Heart left ventricle (tissue), 16 donors: ENCODE results near the gene VCL. TPM values are rescaled to one million over a fixed set of nuclear protein-coding genes. Genes with fewer than 3 reads are reported as not detected.

ENCODE experiments used
- ATAC-seq, 4 donors: fragments of 200-7000 bp; cut with Tn5 transposase; one replicate each; pipeline ENCODE4 v1.9.1; 2020 to 2022; ENCODE audit warnings: moderate library complexity in 4 of 4, mild to moderate bottlenecking in 3 of 4, moderate number of reproducible peaks in 1 of 4
- DNase-seq, 5 donors: peaks; one replicate each; pipeline ENCODE4 v3.0.0-alpha.2; 2020
- H3K27ac ChIP-seq, 12 donors: fragments of 200-600 bp; sonication (generic) in 4 of 12; one replicate each; pipeline versions ENCODE4 v1.5.0 to v1.8.0; 2016 to 2022; ENCODE audit warnings: mild to moderate bottlenecking in 2 of 12
- H3K27me3 ChIP-seq, 9 donors: fragments of 200-600 bp; sonication (generic) in 2 of 9; one replicate each; pipeline versions ENCODE4 v1.5.1 to v1.8.0; 2016 to 2022; ENCODE audit warnings: mild to moderate bottlenecking in 3 of 9
- H3K36me3 ChIP-seq, 9 donors: fragments of 200-600 bp; sonication (generic) in 2 of 9; one replicate each; pipeline versions ENCODE4 v1.5.0 to v1.8.0; 2018 to 2022; ENCODE audit warnings: mild to moderate bottlenecking in 2 of 9
- H3K4me1 ChIP-seq, 12 donors: fragments of 200-600 bp; sonication (generic) in 4 of 12; one replicate each; pipeline versions ENCODE4 v1.5.0 to v1.8.0; 2016 to 2022; ENCODE audit warnings: mild to moderate bottlenecking in 3 of 12
- H3K4me3 ChIP-seq, 12 donors: fragments of 200-600 bp; sonication (generic) in 4 of 12; one replicate each; pipeline versions ENCODE4 v1.5.0 to v1.8.0; 2017 to 2022; ENCODE audit warnings: mild to moderate bottlenecking in 9 of 12, moderate library complexity in 4 of 12
- H3K9me3 ChIP-seq, 12 donors: fragments of 200-600 bp; sonication (generic) in 4 of 12; one replicate each; pipeline versions ENCODE4 v1.5.0 to v1.8.0; 2016 to 2022; ENCODE audit warnings: mild to moderate bottlenecking in 1 of 12
- CTCF ChIP-seq, 12 donors: fragments of 200-600 bp; sonication (generic) in 4 of 12; IDR thresholded peaks; one replicate each; pipeline versions ENCODE4 v1.5.0 to v1.8.0; 2018 to 2022; ENCODE audit warnings: antibody characterized with exemption in 12 of 12, mild to moderate bottlenecking in 5 of 12
- POLR2A ChIP-seq, 2 donors: fragments of 450-650 bp; IDR thresholded peaks; one replicate each; pipeline ENCODE4 v1.6.1; 2017; ENCODE audit warnings: antibody characterized with exemption in 2 of 2, mild to moderate bottlenecking in 2 of 2, moderate library complexity in 2 of 2
- WGBS, 4 donors: extraction: QIAGEN DNeasy Blood & Tissue Kit in 2 of 4; methylation state at CpG; one replicate each; pipeline versions ENCODE4 v1.1.5 to v1.1.7; 2013 to 2018; 5-methylcytosine and 5-hydroxymethylcytosine counted together
- intact Hi-C, 10 donors: fragments of 100-400 bp; cut with DNase I; formaldehyde crosslinking; loops; one replicate each; pipeline versions ENCODE4 v1.11.1 to v1.14.2; 2022
- polyA plus RNA-seq, 2 donors: library from polyadenylated mRNA; stranded (reverse); fragments of 200-250 nt; gene quantifications; one replicate each; pipeline ENCODE4 v1.2.3, GENCODE V29; 2013
- total RNA-seq, 9 donors: library from RNA; depleted of rRNA in 2 of 9; stranded (reverse); fragments of >200 nt in 2 of 9; fragmentation: NEBNext Ultra II Directional in 3 of 9; extraction: Animal tissue kit (Norgen Biotek cat#: 25700) in 3 of 9; gene quantifications; one replicate each; pipeline versions ENCODE4 v1.1.0 to v1.2.4, GENCODE V29; 2016 to 2023
- donor health status: ischemic (EF 13 %, LVEDD 7.1; RV severe dilation, severe dysfunction).
- donor health status: healthy with polysubstance abuse.
- donor health status: DM: no; HTN: yes; CAD: no.
- donor health status: DM: no; HTN: no; CAD: no.
- donor health status: ischemic (EF 25% LVEDD 6.9; RV normal size, moderate dysfunction).
- donor health status: ischemic (EF 25% LVEDD 5.7; RV mildly dilated, moderate dysfunction).
- donor health status: healthy.
- donor health status: DM: yes; HTN: yes; CAD: no.
- donor health status: ischemic (EF 35%, LVEDD 5.7; RV mildly dilated, moderate dysfunction).
- donor health status: nonischemic (EF 11% LVEDD 7.7; RV severe dilation, severe dysfunction).
- donor health status: DM: yes; HTN: yes; CAD: no.
- donor health status: PGD.
- donor health status: ischemic (EF 29% LVEDD 5.4; RV normal size, mild dysfunction).
- donor health status: nonischemic (EF 23%, LVEDD 6.1; RV moderate dilation, normal function).

The VCL gene
- total and polyA plus RNA-seq, 11 donors: 84.5 to 543 (median 273) TPM

GRCh38 chr10:74071157-74071556, 73.2 kb downstream of the VCL start:
- intact Hi-C loops: loop anchor here in 2 of 10 donors (10.0 kb wide), 2 partner anchors 66 to 76 kb away; partner anchors contain the start of gene VCL (in 1 of the 2)
- ATAC-seq (peak; percentile 83 to 94 (median 90)), DNase-seq (peak in 3 of 5 donors; percentile 40 to 56 (median 49))
- H3K27me3 ChIP-seq: no peaks in the 10 kb centered on the region
- H3K27ac ChIP-seq: peak overlapping the region in 9 of 12 donors; percentile 7 to 65 (median 19)
- TF ChIP-seq POLR2A (IDR thresholded peaks at IDR 0.05): no peak
- peaks cover 2 to 63% (median 45%) of the 10 kb centered on the region in 12 donors for H3K4me1 ChIP-seq
- peaks cover 5 to 50% (median 38%) of the 10 kb centered on the region in 9 donors for H3K36me3 ChIP-seq
- no peak overlapping the region for H3K4me3 ChIP-seq
- H3K9me3 ChIP-seq: no peaks in the 10 kb centered on the region

- DNase-seq (no peak), ATAC-seq (no peak)
- Histone ChIP-seq H3K27me3 (no peaks in the 10 kb centered on the region), H3K27ac (peak overlapping the region in 2 of 12 donors; percentile 44 to 65), H3K9me3 (no peaks in the 10 kb centered on the region), H3K4me1 (peaks cover 0 to 58% (median 45%) of the 10 kb centered on the region in 12 donors), H3K36me3 (peaks cover 5 to 58% (median 51%) of the 10 kb centered on the region in 9 donors), H3K4me3 (no peak overlapping the region)
- TF ChIP-seq CTCF (IDR thresholded peaks at IDR 0.05) (no peak), POLR2A (IDR thresholded peaks at IDR 0.05) (no peak)
- intact Hi-C loops: loop anchor here in 2 of 10 donors (10.0 kb wide), 2 partner anchors 68 to 78 kb away; partner anchors contain the start of gene VCL (in 1 of the 2)
- 64 to 82% (median 77%) methylated on average over 6 of the region's 6 CpGs for WGBS, 4 donors
Observed at GRCh38 chr10:74072503-74072902, 74.6 kb downstream of the VCL start.

- Histone ChIP-seq H3K4me3 (no peak overlapping the region), H3K36me3 (peaks cover 5 to 66% (median 45%) of the 10 kb centered on the region in 9 donors), H3K9me3 (no peaks in the 10 kb centered on the region), H3K27ac (peak overlapping the region in 1 of 12 donors; percentile 17), H3K4me1 (peaks cover 6 to 58% (median 43%) of the 10 kb centered on the region in 12 donors), H3K27me3 (no peaks in the 10 kb centered on the region)
- TF ChIP-seq POLR2A (IDR thresholded peaks at IDR 0.05): no peak
- no peak for TF ChIP-seq CTCF (IDR thresholded peaks at IDR 0.05)
- DNase-seq: no peak
- intact Hi-C loops: loop anchor here in 4 of 10 donors (5.0 to 10.0 kb wide), 4 partner anchors 71 to 134 kb away; partner anchors contain the start of gene VCL (in 3 of the 4)
- ATAC-seq: no peak
- WGBS, 4 donors: 85 to 94% (median 93%) methylated on average over 5 of the region's 5 CpGs
Observed at GRCh38 chr10:74075906-74076305, 78.0 kb downstream of the VCL start.

- no peak for DNase-seq
- no peaks in the 10 kb centered on the region for H3K9me3 ChIP-seq
- TF ChIP-seq POLR2A (IDR thresholded peaks at IDR 0.05): no peak
- no peak for TF ChIP-seq CTCF (IDR thresholded peaks at IDR 0.05)
- ATAC-seq: no peak
- H3K27me3 ChIP-seq: no peaks in the 10 kb centered on the region
- peaks cover 8 to 57% (median 36%) of the 10 kb centered on the region in 12 donors for H3K4me1 ChIP-seq
- peak overlapping the region in 1 of 12 donors; percentile 4 for H3K27ac ChIP-seq
- WGBS, 4 donors: 77 to 92% (median 86%) methylated on average over 2 of the region's 2 CpGs
- intact Hi-C loops: loop anchor here in 4 of 10 donors (5.0 to 10.0 kb wide), 4 partner anchors 72 to 135 kb away; partner anchors contain the start of gene VCL (in 3 of the 4)
- H3K36me3 ChIP-seq: peaks cover 5 to 66% (median 44%) of the 10 kb centered on the region in 9 donors
- no peak overlapping the region for H3K4me3 ChIP-seq
Observed at GRCh38 chr10:74076961-74077360, 79.0 kb downstream of the VCL start.
